GM18507 (cell line): ENCODE measurements around the gene ARHGAP28.

Experiments used
- DNase-seq: peaks from one replicate; pipeline ENCODE4 v3.0.0; 2011; ENCODE audit warnings: low read depth; ENCODE audit not compliant: insufficient read length; ENCODE audit errors: extremely low spot score
- FAIRE-seq: peaks from 2 replicates; lab custom pipeline; 2011; peaks lifted over from hg19 to GRCh38; lab: Jason Lieb, UNC

The ARHGAP28 gene

GRCh38 chr18:6854811-6855210, 125.3 kb downstream of the ARHGAP28 start:
- DNase-seq, result no peak
- no peak for FAIRE-seq

- DNase-seq (no peak), FAIRE-seq (no peak)
Measured at GRCh38 chr18:6855767-6856166, 126.3 kb downstream of the ARHGAP28 start.

GRCh38 chr18:6857300-6857699, 127.8 kb downstream of the ARHGAP28 start:
- no peak for DNase-seq
- no peak for FAIRE-seq

- no peak for DNase-seq
- no peak for FAIRE-seq
Measured at GRCh38 chr18:6859676-6860422, 130.3 kb downstream of the ARHGAP28 start.

GRCh38 chr18:6860804-6861448, 131.4 kb downstream of the ARHGAP28 start:
- DNase-seq, result no peak
- no peak for FAIRE-seq

- DNase-seq (no peak), FAIRE-seq (no peak)
Measured at GRCh38 chr18:6865251-6865650, 135.7 kb downstream of the ARHGAP28 start.

- DNase-seq (no peak), FAIRE-seq (no peak)
Measured at GRCh38 chr18:6866552-6867085, 137.1 kb downstream of the ARHGAP28 start.

GRCh38 chr18:6868033-6868432, 138.5 kb downstream of the ARHGAP28 start:
- DNase-seq (no peak), FAIRE-seq (no peak)

GRCh38 chr18:6871566-6871965, 142.1 kb downstream of the ARHGAP28 start:
- FAIRE-seq (no peak), DNase-seq (no peak)

- no peak for FAIRE-seq
- no peak for DNase-seq
Measured at GRCh38 chr18:6873040-6873751, 143.7 kb downstream of the ARHGAP28 start.

- FAIRE-seq, result no peak
- no peak for DNase-seq
Measured at GRCh38 chr18:6874315-6874714, 144.8 kb downstream of the ARHGAP28 start.

- DNase-seq (no peak), FAIRE-seq (no peak)
Measured at GRCh38 chr18:6875749-6876148, 146.2 kb downstream of the ARHGAP28 start.

- no peak for DNase-seq
- FAIRE-seq, result no peak
Measured at GRCh38 chr18:6876641-6877041, 147.1 kb downstream of the ARHGAP28 start.

- no peak for FAIRE-seq
- no peak for DNase-seq
Measured at GRCh38 chr18:6877288-6877687, 147.8 kb downstream of the ARHGAP28 start.

- FAIRE-seq, result no peak
- DNase-seq, result no peak
Measured at GRCh38 chr18:6878556-6879297, 149.2 kb downstream of the ARHGAP28 start.

- FAIRE-seq, result no peak
- DNase-seq, result no peak
Measured at GRCh38 chr18:6879508-6880195, 150.1 kb downstream of the ARHGAP28 start.

GRCh38 chr18:6881034-6881820, 151.7 kb downstream of the ARHGAP28 start:
- FAIRE-seq, result no peak
- no peak for DNase-seq

GRCh38 chr18:6882401-6882800, 152.9 kb downstream of the ARHGAP28 start:
- FAIRE-seq (no peak), DNase-seq (no peak)
